GM18505 (cell line): ENCODE results near the gene ANKMY1.

Source experiments
- ATAC-seq: cut with Tn5 transposase; IDR thresholded peaks from one replicate; pipeline ENCODE4 v1.9.1; 2021; ENCODE audit not compliant: unreplicated experiment
- POLR2A ChIP-seq: IDR thresholded peaks from 4 replicates; pipeline ENCODE4 v1.6.1; 2011; ENCODE audit warnings: borderline replicate concordance; ENCODE audit not compliant: insufficient read depth, insufficient read length; ENCODE audit errors: extremely low read depth

ANKMY1 gene

GRCh38 chr2:240434728-240435456 lies 122.9 kb downstream of the ANKMY1 start:
- ATAC-seq = peak; percentile 60
- TF ChIP-seq POLR2A = no peak

DNA sequence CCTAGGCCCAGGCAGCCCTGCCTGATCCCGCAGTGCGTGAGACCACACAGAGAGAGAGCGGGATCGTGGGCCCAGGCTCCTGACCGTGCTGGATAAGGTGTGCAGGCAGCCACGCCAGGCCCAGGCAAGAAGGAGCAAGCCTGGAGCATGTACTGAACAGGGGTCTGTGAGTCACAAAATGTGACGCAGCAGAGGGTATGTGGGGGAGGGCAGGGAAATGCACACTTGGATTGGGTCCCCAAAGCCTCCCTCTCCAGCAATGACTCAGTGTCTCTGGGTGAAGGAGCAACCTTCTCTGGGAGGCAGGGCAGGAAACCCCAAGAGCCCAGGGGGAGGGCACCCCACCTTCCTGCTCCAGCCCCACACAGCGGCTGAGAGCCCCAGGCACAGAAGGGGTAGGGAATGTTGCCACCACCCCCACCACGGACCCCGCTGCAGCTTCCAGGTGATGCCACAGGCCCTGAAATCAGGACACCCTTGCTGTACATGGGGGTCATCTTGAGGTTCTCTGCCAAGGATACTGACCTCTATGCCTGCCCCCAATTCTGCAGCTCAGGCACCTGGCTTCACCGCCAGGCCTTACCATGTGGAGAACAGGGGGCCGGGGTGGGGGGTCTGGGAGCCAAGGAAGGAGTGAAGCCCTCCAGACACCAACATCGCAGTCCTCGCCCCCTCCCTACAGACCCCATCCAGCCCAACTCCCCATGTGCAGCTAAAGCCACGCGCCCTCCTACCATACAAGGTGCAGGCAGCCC lies 123.6 kb downstream of the ANKMY1 start:
- TF ChIP-seq POLR2A = no peak
- ATAC-seq = no peak

GRCh38 chr2:240432820-240433801 lies 124.7 kb downstream of the ANKMY1 start:
- no peak for ATAC-seq
- TF ChIP-seq POLR2A = no peak

- TF ChIP-seq POLR2A = no peak
- ATAC-seq = no peak
Measured at GRCh38 chr2:240432430-240432819, 125.4 kb downstream of the ANKMY1 start.

DNA sequence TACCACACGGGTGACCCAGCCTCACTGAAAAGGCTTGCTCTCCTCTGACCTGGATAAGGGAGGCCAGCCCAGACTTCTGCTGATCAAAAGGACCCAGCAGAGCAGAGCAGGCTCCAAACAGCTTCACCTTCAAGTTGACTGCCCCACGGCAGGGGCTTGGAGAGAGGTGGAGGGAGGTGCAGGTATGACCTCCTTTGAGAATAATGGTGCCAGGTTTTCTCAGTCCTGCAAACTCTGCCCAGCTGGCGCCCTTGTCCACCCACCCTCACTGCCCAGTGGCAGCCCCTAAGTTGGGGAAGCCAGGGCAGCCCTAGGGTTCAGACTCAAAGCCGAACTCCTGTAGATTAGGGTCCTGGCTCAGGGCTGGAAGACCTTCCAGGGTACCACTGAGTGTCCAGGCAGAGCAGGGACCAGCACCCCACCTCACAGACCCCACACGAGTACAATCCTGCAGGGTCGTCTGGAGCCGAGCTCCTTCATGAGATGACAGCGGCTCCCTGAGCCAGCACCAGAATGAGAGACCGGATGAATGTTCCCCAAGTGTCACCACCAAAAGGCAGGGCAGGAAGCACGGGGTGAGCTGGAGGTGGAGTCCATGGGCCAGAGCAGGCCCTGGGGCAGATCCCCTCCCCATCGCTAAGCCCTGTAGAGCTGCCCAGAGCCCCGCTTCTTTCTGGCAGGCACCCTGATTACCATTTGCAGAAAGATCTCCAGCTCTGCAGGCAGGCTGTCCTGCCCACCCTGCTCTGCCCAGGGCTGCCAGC lies 125.9 kb downstream of the ANKMY1 start:
- no peak for TF ChIP-seq POLR2A

DNA sequence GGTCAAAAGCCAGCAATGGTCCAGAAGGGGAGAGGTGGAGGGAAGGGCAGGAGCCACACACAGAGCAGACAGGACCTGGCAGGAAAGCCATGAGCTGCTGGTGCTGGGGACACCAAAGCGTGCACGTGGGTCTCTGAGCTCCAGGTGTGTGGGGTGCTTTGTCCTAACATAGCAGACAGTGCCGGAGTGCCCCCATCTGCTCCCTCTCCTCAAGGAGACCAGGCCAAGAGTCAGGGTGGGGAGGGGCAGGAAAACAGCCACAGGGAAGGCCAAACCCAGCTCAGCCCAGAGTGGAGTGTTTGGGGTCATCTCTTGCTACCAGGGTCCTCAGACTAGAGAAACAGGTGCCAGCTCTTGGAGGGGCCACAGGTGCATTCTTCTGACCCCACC lies 126.5 kb downstream of the ANKMY1 start:
- ATAC-seq = no peak
- no peak for TF ChIP-seq POLR2A

More for the DNA sequence above, 125.9 kb downstream of the ANKMY1 start:
- no peak for ATAC-seq

DNA sequence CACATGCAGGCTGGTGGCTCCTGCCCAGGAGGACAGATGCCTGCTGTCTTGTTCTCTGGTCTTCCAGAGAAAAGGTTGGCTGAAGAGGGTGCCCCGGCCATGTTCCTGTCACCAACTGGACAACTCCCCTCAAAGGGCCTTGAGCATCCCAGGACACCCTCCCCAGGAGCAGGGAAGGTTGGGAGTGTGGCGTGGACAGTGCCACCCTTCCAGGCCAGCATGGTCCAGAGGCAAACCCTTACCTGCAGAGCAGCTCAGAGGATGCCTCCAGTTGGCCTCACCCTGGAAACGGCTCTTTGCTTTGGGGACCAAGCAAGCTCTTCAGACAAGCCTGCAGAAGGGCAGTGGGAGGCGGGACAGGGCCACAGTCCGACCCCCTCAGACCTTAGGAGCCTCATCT lies 127.2 kb downstream of the ANKMY1 start:
- no peak for TF ChIP-seq POLR2A
- ATAC-seq = no peak

- no peak for ATAC-seq
- no peak for TF ChIP-seq POLR2A
Measured at GRCh38 chr2:240429872-240430491, 127.8 kb downstream of the ANKMY1 start.
